Stimulated activated CD4-positive, alpha-beta T cell treated with anti-CD3 and anti-CD28 coated beads, Interleukin-4, amount 100 ng/mL, for 48 hours (primary cell): Measurements from ENCODE around the gene NPL.
A peak's percentile ranks its signal among the peaks of the same experiment; 100 is the strongest.

ENCODE experiments used
- DNase-seq, 2 donors: peaks; one replicate each; pipeline ENCODE4 v3.0.0-alpha.2; 2020; ENCODE audit warnings: low read depth in 2 of 2

The NPL gene

DNA sequence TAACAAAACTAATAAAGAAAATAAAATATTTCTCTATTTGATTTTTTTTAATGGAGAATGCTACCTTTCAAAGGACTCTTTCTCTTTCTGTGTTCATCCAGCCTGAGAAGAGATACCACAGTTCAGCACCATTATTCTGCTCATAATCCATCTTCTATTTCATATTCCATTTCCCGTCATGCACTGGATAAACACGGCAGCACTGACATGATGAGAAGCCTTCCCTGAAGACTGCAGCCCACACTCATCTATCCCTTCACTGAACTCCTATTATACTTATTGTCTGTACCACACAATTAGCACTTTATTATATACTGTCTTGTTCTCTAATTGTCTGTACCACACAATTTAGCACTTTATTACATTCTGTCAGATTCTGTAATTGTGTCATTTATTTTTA is 10.7 kb upstream of the NPL start:
- no peak for DNase-seq

DNA sequence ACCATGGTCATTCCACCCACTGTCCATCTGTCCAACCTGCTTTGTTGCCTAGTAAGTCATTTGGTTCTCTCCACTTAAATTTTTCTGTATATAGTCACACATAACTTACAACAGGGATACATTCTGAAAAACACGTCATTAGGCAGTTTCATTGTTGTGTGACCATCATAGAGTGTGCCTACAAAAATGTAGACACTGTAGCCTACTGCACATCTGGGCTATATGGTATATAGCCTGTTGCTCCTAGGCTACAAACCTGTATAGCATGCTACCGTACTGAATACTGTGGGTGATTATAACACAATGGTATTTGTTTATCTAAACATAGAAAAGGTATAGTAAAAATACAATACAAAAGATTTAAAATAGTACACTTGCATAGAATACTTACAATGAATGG is 10.0 kb upstream of the NPL start:
- DNase-seq, result no peak

DNA sequence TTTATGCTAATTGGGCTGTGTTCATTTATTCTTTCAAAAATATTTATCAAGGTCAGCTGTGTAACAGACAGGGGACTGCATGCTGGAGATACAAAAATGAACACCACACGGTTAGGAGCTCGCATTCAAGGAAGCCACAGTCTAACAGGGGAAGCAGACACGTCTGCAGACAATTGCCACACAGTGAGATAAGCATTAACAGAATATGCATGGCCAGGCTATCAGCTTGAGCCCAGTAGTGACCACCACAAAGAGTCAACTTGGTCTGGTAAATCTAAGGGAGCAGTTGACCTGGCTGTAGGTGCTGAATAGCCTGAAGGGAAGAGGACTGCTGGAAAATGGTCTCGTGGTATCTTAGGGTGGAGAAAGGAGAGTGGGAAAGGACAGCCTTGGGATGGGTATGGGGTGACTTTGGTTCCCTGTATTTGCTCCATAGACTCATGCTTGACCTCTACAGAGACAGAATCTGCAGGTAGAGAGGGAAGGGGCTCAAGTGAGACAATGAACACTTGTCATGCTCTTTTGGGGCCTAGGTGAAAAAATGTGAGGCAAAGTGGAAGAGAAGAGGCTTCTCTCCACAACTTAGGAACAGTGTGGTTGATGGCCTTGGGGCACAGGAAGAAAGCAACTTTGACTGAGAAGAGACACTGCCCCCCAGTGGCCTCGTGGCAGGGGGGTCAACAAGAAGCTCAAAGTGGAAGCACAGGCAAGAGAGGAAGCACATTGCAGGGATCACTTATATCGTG is 7.6 kb upstream of the NPL start:
- peak; percentile 61 to 70 for DNase-seq

DNA sequence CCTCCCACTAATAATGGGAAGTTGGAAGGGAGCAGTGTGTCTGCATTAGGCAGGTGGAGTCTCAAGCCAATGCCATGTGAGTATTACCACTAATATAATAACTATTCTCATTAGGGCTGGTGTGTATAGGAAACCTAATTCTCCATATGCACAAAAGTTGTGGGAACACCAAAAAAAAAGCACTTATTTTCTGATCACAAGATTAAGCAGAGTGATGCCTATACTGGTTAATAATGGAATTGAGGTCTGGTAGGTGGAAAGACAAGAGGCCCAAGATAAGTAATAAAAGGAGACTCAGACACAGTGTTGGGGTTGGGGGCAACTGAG is 7.0 kb upstream of the NPL start:
- DNase-seq, result no peak

DNA sequence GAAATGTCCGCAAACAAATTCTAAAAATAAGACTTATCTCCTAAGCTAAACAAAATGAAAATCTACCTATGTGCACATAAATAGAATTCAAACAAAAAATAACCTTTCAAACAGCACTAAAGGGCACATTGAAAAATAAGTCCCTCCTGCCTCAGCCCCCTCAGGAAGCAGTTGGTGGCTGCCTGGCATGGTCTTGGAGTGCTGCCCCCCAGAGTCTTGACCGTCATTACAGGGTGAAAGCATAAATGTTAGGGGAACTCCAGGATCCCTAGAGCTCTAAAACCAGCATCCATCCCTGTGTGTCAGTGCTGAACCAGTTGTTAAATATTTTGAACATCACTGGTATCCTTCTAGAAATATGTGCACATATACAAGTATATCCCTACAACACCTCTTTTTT is 6.5 kb upstream of the NPL start:
- no peak for DNase-seq

DNA sequence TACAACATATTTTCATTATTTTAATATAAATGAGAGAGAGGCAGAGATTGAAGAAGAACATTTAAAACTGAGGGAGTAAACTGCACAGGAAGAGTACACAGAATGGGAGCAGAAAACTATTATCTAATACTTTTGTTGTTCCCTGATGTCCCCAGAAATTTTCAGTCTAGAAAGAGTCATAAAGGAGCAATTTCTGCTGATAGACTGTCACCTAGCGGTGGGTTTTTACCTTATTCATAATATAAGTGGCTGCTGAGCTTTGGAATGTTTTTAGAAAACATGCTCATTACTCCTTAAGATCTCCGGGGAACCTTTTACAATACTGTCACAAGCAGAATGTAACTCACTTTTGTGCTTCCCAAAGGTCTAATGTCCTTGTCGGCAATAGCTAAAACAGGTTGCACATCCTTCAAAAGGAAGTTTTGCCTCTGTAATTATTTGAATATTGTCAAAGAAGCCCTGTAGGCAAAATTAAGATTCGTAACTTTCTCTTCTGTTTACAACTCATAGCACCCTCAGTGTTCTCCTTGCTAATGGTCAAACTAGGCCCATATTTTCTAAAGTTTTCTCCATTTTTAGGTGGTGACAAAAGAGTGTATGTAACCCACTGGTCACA is 4.9 kb upstream of the NPL start:
- no peak for DNase-seq

DNA sequence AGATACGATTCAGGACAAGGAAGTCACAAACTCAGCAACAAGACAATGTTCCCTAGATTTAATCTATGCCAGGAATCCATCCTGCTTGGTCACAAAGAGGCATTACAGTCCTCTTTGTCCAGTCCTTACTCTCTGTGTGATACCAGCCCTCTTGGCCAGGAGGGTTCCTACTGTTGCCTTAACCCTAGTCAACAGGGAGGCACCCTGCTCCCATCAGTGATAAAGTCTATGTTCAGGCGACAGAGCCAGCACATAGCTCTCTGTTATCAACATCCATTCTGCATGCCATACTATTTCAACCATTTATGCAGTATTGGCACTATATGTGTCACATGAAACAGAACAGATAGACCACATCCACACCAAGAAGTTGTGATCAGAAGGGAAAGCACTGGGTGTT is 4.4 kb upstream of the NPL start:
- DNase-seq, result no peak

DNA sequence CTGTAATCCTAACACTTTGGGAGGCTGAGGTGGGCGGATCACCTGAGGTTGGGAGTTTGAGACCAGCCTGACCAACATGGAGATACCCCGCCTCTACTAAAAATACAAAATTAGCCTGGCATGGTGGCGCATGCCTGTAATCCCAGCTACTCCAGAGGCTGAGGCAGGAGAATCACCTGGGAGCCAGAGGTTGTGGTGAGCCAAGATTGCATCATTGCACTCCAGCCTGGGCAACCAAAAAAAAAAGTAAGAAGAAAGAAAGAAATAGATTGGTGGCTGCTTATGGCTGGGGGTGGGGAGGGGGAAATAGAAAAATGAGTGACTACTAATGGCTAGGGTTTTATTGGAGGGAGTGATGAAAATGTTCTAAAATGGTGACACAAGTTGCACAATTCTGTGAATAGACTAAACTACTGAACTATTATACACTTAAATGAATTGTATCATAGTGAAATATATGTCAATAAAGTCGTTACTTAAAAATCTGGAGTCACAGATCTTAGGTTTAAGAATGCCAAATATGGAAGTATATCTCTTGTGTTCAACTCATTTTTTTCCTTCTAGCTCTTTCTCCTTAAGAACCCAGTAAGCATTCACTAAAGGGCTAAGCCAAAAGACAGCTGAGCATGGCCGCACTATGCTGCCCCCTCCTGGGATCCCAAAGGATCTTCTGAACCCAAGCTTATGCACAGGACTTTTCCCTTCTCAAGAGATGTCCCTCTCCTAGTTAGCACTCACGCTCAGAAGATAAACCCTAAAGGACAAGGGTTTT is 3.2 kb upstream of the NPL start:
- DNase-seq, result peak; percentile 30 to 36

DNA sequence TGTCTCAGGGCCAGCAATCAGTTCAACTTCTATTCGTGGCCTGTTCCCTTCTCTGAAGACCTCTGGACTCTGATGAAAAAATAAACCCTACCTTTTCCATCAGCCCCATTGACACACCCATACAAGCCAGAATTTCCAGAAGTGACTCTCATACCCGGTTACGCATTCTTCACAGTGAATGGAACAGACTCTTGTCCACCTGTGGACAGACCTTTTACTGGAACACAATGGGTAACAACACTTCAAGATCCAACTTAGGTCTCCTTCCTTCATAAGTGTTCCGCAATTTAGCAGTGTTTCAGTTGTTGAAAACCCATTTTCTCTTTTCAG is 2.6 kb upstream of the NPL start:
- no peak for DNase-seq

DNA sequence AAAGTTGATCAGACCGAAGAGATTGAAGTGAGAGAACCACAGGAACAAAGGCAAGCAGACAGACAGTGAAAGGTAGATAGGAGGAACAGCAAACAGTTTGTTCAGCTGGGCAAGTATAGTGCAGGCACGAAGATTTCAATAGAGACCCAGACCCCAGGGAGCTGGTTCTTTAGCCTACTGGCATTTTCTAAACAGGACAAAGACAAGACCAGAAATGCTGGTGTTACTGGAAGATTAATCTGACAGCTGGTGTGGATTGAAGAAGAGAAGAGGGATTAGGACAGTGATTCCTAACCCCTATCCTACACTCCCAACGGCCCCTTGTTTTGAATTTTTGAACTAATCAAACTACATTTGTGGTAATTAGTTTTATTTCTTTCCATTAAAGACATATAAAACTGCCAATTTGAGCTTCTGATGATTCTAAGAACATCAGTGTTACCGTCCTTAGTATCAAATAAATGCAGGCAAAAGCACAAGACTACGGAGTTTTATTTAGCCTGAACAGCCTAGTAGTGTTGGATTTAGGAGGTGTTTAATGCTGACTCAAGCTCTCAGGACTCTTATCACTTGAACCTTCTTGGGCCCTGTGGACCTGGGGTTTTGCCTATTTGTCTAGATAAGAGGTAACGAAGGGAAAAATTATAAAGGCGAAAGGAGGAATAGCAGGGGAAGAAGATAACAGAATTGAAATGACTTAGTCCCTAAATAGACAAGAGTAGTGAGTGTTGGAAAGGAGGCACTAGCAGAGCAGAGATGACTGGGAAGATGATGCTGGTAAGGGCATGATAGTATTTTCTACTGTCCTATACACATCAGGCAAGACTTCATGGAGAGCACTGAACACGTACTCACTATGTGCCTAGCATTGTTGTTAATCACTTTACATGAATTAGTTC is 2.0 kb downstream of the NPL start:
- DNase-seq, result no peak

DNA sequence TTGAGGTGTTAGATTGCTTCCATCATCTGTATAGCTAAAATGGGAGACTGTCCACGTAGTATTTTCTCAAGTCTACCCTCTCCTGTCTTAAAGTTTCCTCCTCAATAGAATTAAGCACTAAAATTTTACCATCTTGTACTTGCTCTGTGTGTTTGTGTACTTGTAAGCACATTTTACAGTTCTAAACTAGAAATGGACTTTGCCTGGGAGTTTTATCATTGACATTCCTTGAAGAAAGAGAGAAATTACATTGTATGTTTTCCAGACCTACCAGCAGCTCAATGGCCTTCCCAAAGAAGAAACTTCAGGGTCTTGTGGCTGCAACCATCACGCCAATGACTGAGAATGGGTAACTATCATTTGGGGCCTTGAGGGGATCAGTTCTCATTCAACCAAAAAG is 4.5 kb downstream of the NPL start:
- no peak for DNase-seq

DNA sequence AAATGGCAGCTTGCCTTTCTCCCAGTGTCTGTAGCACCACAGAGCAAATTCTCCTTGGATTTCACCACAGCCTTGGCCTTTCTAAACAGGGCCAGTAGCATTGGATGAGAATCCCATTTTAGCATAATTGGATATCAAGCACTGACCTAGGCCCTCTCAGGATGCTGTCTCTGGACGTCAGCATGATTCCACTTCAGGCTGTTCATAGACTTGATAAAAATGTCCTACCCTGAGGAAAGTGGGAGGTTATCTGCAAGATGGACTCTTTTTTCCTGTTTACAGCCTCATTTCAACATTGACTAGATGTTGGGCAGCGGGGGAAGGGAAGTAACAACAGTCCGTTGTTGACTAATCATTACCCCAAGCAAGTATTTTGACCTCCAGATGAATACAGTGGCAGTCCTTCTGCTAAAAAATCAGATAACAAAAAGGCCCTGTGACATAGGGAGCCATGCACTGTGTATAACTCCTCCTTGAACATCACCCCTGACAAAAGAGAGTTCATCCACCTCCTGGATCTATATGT is 5.2 kb downstream of the NPL start:
- DNase-seq, result no peak

DNA sequence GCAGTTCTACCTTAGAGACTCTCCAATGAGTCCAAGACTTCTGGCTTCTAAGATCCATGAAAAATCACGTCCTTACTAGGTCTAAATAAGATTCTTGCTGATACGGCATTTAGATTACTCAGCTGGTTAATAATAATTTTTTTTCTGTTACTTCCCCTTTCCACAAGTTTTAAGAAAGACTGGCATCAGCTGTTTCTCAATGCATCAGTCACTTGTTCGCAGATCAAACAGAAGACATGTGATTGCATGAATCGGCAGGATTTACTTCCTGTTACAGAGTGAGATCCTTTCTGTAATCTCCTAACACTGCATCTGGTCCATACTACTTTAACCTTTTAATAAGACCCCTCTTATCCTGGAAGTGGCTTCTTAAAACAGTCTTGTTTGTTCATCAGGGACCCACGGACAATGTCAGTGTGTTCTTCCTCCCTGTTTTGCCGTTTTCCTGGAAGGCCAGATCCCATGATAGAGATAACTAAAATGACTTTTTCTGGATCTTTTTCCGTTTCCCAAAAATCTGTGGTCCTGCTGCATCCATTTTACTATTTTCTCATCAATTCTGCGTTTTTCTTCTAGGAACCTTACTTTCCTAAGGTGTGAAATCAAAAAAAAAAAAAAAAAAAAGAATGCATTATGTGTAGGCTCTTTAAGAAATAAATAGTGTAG is 6.1 kb downstream of the NPL start:
- DNase-seq, result no peak

DNA sequence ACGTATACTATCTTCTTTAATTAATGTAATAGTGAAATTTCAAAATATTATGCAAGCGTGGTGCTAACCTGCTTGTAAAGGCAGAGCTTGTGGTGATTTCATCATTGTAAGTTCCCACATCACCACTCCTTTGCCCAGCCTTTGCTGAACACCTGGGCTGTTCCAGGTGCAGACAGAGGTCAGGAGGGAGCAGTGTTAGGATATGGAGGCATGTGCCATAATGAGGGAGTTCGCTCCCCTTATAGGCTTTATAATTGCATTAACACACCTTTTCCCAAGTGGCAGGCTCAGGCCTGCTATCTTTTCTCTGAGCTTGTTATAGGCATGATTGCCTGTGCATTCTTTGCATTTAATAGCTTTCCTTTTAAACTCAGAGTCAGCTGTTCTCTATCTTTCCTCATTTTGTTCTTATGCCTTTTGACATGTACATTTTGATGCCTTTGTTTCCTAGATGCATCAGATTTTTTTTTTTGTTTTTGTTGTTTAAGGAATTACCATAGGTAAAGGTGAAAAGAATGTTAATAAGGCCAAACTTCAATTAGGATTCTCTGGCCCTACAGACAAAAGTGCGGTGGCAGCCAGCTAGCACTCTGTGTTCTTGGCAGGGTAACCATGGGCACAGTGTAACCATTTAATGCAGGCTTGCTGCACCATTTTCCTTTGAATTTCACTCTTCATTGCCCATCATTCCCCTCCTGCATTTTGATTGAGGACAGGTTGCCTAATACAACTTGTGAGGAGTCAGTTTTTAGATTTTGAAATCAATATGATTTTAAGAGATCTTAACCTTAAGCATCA is 12.6 kb downstream of the NPL start:
- DNase-seq, result no peak

DNA sequence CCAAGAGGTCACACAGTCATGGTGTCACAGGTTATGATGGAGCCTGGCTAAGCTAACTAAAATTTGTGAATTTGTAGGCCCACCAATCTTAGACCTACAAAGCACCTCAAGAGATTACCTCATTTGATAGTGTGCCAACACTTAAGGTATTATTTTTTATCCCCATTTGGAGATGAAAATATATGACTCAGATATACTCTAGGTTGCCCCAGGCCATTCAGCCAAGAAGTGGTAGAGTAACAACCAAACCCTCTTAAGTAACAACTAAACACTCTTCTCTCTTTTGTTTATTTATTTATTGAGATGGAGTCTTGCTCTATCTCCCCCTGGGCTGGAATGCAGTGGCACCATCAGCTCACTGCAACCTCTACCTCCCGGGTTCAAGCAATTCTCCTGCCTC is 14.3 kb downstream of the NPL start:
- DNase-seq, result no peak

DNA sequence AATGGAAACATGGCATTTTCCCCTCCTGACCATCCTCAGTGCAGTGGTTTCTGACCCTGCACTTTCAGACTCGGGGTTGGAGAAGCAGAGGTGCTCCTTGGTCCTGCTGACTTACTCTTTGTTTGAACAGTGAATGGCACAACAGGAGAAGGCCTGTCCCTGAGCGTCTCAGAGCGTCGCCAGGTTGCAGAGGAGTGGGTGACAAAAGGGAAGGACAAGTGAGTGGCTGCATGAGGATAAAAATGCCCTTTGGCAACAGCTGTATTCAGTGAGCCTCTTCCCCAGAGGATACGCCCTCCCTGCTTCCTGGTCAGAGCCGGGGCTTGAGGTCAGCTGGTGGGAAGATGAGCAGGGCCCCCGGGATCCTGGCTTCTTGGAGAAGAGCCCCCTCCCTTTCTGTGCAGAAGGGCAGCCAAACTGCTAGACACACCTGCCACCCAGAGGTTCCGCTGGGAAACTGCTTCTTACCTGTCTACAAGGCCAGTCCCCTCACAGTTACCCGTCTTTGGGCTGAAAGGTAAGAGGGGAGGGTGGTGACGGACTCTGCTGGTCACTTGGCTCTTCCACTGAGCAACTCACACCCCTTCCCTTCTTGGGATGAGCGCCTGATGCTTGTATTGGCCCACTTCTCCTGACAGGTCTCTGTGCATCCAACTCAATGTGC is 16.6 kb downstream of the NPL start:
- no peak for DNase-seq

DNA sequence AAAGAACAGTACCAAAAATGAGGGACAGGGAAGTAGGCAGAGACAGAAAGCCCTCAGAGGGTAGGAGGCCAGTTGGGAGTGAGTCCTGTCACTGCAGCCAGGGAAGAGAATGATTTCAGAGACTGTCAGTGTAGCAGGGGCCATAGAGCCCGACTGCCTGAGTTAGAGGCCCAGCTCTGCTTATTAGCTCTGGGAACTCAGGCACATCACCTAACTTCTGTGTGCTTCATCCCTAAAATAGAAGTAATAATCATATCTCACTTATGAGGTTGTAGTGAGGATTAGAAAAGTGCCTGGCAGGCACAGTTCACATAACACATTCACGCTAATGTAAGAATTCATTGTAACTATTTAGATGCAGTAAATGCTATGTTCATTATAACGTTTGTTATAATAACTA is 18.3 kb downstream of the NPL start:
- DNase-seq, result no peak

DNA sequence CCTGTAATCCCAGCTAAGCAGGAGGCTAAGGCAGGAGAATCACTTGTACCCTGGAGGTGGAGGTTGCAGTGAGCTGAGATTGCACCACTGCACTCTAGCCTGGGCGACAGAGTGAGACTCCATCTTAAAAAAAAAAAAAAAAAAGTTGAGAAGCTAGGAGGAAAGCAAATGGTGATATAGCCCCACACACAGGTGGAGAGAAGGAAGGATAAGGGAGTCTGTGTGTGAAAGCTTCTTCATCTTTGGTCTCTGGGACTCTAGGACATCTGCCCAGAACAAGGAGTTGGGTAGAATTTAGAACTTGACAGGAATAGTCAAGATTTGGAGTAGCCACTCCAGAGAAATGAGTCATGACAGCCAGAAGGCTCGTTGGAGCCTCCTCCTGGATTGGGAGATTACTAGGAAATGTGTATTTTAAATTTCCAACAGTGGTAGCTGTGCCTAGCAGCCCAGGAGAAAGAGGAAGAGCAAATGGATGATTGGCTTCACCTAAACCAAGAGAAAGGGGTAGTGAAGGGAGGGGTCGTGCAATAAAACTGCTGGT is 19.9 kb downstream of the NPL start:
- DNase-seq, result no peak

DNA sequence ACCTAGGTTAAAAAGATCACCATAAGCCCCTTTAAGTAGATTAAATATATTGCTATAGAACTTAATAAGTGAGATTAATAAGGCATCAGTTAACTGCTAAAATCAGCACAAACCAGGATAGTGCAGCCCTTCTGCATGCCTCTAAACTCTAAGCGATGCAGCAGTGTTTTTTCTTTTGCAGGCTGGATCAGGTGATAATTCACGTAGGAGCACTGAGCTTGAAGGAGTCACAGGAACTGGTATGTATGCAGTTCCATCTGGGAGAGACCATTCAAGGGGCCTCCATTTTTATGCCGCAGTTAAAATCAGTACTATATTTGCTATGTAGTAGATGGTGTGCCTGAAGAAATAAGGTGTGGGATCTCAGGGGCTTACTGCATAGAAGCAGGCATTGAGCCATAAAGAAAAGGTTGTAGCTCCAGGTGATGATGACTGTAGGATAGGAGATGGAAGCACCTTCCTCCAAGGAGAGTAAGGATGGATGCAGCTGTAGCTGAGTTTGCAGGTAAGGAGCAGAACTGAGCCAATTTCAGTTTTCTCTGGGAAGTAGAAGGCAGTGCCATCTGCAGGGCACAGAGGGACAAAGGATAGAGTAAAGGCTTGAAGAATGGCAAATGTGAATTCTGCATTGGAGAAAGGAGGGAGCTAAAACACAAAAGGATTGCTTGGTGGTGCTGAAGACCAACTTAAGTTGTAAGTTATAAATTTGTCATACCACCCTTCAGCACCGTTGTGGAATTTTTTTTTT is 22.6 kb downstream of the NPL start:
- DNase-seq, result no peak
